HEK293 (cell line): Measurements from ENCODE around the gene CIAO1.

ENCODE experiments used
- CTCF ChIA-PET: fragments of 350-600 bp; formaldehyde crosslinking; extraction: SDS; loops from one replicate; lab custom pipeline; 2021; ENCODE audit warnings: antibody characterized with exemption; lab: Yijun Ruan, JAX
- POLR2A ChIA-PET: fragments of 300-600 bp; formaldehyde crosslinking; extraction: SDS; loops from one replicate; lab custom pipeline; 2020; ENCODE audit warnings: antibody characterized with exemption, inconsistent platforms; lab: Yijun Ruan, JAX
- H3K27ac ChIP-seq: fragments of 200-500 bp; sonication (Bioruptor generic); 2 replicates; pipeline ENCODE4 v1.5.1; 2014; ENCODE audit warnings: low read depth, low read length, control low read depth, inconsistent platforms; ENCODE audit errors: extremely low read depth
- H3K36me3 ChIP-seq, 2 experiments: fragments of 200-500 bp in 1 of 2; sonication (Bioruptor generic) in 1 of 2; 1 replicate in 1 of 2; 2 replicates in 1 of 2; pipeline ENCODE4 v1.5.1; 2014 to 2017; ENCODE audit warnings: inconsistent platforms in 2 of 2, low read length in 2 of 2; ENCODE audit not compliant: control insufficient read depth in 2 of 2, insufficient read depth in 1 of 2
- H3K4me1 ChIP-seq: fragments of 200-500 bp; sonication (Bioruptor generic); 2 replicates; pipeline ENCODE4 v1.5.1; 2014; ENCODE audit warnings: mild to moderate bottlenecking, low read length, inconsistent platforms; ENCODE audit not compliant: control insufficient read depth, insufficient read depth
- H3K4me3 ChIP-seq: 2 replicates; pipeline ENCODE4 v1.5.1; 2011; ENCODE audit warnings: low read depth, mild to moderate bottlenecking, control low read depth, low read length, moderate library complexity
- H3K9me3 ChIP-seq: fragments of 200-500 bp; sonication (Bioruptor generic); 2 replicates; pipeline ENCODE4 v1.5.1; 2014; ENCODE audit warnings: low read depth, low read length, inconsistent platforms; ENCODE audit not compliant: control insufficient read depth, insufficient read depth
- GLI4 ChIP-seq: fragments of 450-650 bp; formaldehyde crosslinking; IDR thresholded peaks from 2 replicates; pipeline ENCODE4 v1.5.1; 2016; ENCODE audit warnings: missing biosample characterization, missing genetic modification characterization
- OSR2 ChIP-seq: fragments of 450-650 bp; formaldehyde crosslinking; IDR thresholded peaks from 2 replicates; pipeline ENCODE4 v1.5.1; 2016; ENCODE audit warnings: missing biosample characterization, missing genetic modification characterization
- PBX3 ChIP-seq: sonication (generic); formaldehyde crosslinking; IDR thresholded peaks from 2 replicates; pipeline ENCODE4 v1.8.1; 2022; ENCODE audit warnings: mild to moderate bottlenecking, moderate library complexity, missing genetic modification reagents
- SP2 ChIP-seq: fragments of 450-650 bp; formaldehyde crosslinking; IDR thresholded peaks from 2 replicates; pipeline ENCODE4 v1.5.1; 2016; ENCODE audit warnings: missing biosample characterization, missing genetic modification characterization
- TRIM28 ChIP-seq: IDR thresholded peaks from 2 replicates; pipeline ENCODE4 v1.6.1; 2011; ENCODE audit warnings: low read length, control low read depth, borderline replicate concordance
- ZBTB17 ChIP-seq: fragments of 450-650 bp; formaldehyde crosslinking; IDR thresholded peaks from 2 replicates; pipeline ENCODE4 v1.5.1; 2016; ENCODE audit warnings: missing biosample characterization, missing genetic modification characterization
- ZBTB20 ChIP-seq: fragments of 450-650 bp; formaldehyde crosslinking; IDR thresholded peaks from 2 replicates; pipeline ENCODE4 v1.5.1; 2016; ENCODE audit warnings: missing biosample characterization, missing genetic modification characterization
- ZBTB48 ChIP-seq: fragments of 450-650 bp; formaldehyde crosslinking; IDR thresholded peaks from 2 replicates; pipeline ENCODE4 v1.5.1; 2016; ENCODE audit warnings: missing biosample characterization, missing genetic modification characterization
- ZFP41 ChIP-seq: fragments of 450-650 bp; formaldehyde crosslinking; IDR thresholded peaks from 2 replicates; pipeline ENCODE4 v1.5.1; 2016; ENCODE audit warnings: missing biosample characterization, missing genetic modification characterization, borderline replicate concordance
- ZNF155 ChIP-seq: fragments of 450-650 bp; formaldehyde crosslinking; IDR thresholded peaks from 2 replicates; pipeline ENCODE4 v1.5.1; 2016; ENCODE audit warnings: missing biosample characterization, missing genetic modification characterization
- ZNF324 ChIP-seq: fragments of 450-650 bp; formaldehyde crosslinking; IDR thresholded peaks from 2 replicates; pipeline ENCODE4 v1.5.1; 2016; ENCODE audit warnings: missing biosample characterization, missing genetic modification characterization
- ZNF354C ChIP-seq: fragments of 450-650 bp; formaldehyde crosslinking; IDR thresholded peaks from 2 replicates; pipeline ENCODE4 v1.5.1; 2016; ENCODE audit warnings: missing biosample characterization, missing genetic modification characterization, low read depth, borderline replicate concordance
- ZNF398 ChIP-seq: fragments of 450-650 bp; formaldehyde crosslinking; IDR thresholded peaks from 2 replicates; pipeline ENCODE4 v1.5.1; 2017; ENCODE audit warnings: missing biosample characterization, missing genetic modification characterization
- ZNF513 ChIP-seq: fragments of 450-650 bp; IDR thresholded peaks from 2 replicates; pipeline ENCODE4 v1.5.1; 2018; ENCODE audit warnings: missing biosample characterization, missing genetic modification characterization
- ZNF521 ChIP-seq: fragments of 450-650 bp; formaldehyde crosslinking; IDR thresholded peaks from 2 replicates; pipeline ENCODE4 v1.5.1; 2017; ENCODE audit warnings: missing biosample characterization, mild to moderate bottlenecking, missing genetic modification characterization
- ZNF529 ChIP-seq: fragments of 450-650 bp; formaldehyde crosslinking; IDR thresholded peaks from 2 replicates; pipeline ENCODE4 v1.5.1; 2017; ENCODE audit warnings: missing genetic modification characterization, missing biosample characterization; ENCODE audit not compliant: insufficient replicate concordance
- ZNF571 ChIP-seq: fragments of 450-650 bp; formaldehyde crosslinking; IDR thresholded peaks from 2 replicates; pipeline ENCODE4 v1.5.0; 2017; ENCODE audit warnings: missing biosample characterization, missing genetic modification characterization
- ZNF596 ChIP-seq: fragments of 450-650 bp; IDR thresholded peaks from 2 replicates; pipeline ENCODE4 v1.5.0; 2018; ENCODE audit warnings: missing biosample characterization, mild to moderate bottlenecking, missing genetic modification characterization, moderate library complexity
- ZNF626 ChIP-seq: fragments of 450-650 bp; sonication (Bioruptor Pico); formaldehyde crosslinking; IDR thresholded peaks from 2 replicates; pipeline ENCODE4 v1.5.1; 2018; ENCODE audit warnings: missing biosample characterization, missing genetic modification characterization, inconsistent platforms
- ZNF747 ChIP-seq: fragments of 450-650 bp; formaldehyde crosslinking; IDR thresholded peaks from 2 replicates; pipeline ENCODE4 v1.5.1; 2016; ENCODE audit warnings: missing biosample characterization, missing genetic modification characterization
- ZNF76 ChIP-seq: fragments of 450-650 bp; formaldehyde crosslinking; IDR thresholded peaks from 2 replicates; pipeline ENCODE4; 2016; ENCODE audit warnings: low read depth, missing biosample characterization, missing genetic modification characterization, borderline replicate concordance
- ZSCAN18 ChIP-seq: fragments of 450-650 bp; formaldehyde crosslinking; IDR thresholded peaks from 2 replicates; pipeline ENCODE4 v1.5.1; 2016; ENCODE audit warnings: missing biosample characterization, missing genetic modification characterization

Gene CIAO1

GRCh38 chr2:96251721-96252292 lies 14.2 kb upstream of the CIAO1 start (continued):
- TF ChIP-seq PBX3 (CRISPR knock-in tag), result no peak
- no peak for TF ChIP-seq ZNF354C
- TF ChIP-seq ZNF398 (tag by site-specific recombination), result no peak
- no peak for TF ChIP-seq OSR2 (tag by site-specific recombination)
- TF ChIP-seq TRIM28, result no peak
- no peak for TF ChIP-seq SP2 (tag by site-specific recombination)
- no peak for TF ChIP-seq ZBTB48 (tag by site-specific recombination)
- TF ChIP-seq ZBTB17, result peak; percentile 65
- peak; percentile 37; the same call in 1 of the 2 replicates for TF ChIP-seq ZNF513
- TF ChIP-seq, all 188 proteins: peak for 4

- Histone ChIP-seq H3K9me3 (no peaks in the 10 kb centered on the region), H3K36me3 (peaks cover 13 to 50% of the 10 kb centered on the region in 2 experiments; a peak in 2 of 3 replicates), H3K4me1 (no peaks in the 10 kb centered on the region), H3K27ac (no peak overlapping the region), H3K4me3 (no peak overlapping the region)
- ChIA-PET CTCF (no interaction called here), POLR2A (no interaction called here)
- TF ChIP-seq ZNF529, result no peak
- TF ChIP-seq ZNF596, result no peak
- no peak for TF ChIP-seq ZFP41 (tag by site-specific recombination)
- no peak for TF ChIP-seq ZNF324 (tag by site-specific recombination)
- no peak for TF ChIP-seq GLI4 (tag by site-specific recombination)
- TF ChIP-seq ZSCAN18, result no peak
These were observed 13.5 kb upstream of the CIAO1 start for GRCh38 chr2:96252526-96252925.

GRCh38 chr2:96253006-96253405 lies 13.0 kb upstream of the CIAO1 start:
- no peak overlapping the region for H3K27ac ChIP-seq
- peaks cover 13 to 52% of the 10 kb centered on the region in 2 experiments; a peak in 2 of 3 replicates for H3K36me3 ChIP-seq
- CTCF ChIA-PET, result interaction anchor here (1.4 kb wide), 1 partner anchor 114 kb away, joined by 4 read pairs; the partner anchor contains the start of gene ASTL
- H3K4me3 ChIP-seq, result no peak overlapping the region
- H3K4me1 ChIP-seq, result no peaks in the 10 kb centered on the region
- TF ChIP-seq ZNF155 (tag by site-specific recombination) (no peak), ZNF571 (no peak), ZNF626 (no peak), ZNF521 (tag by site-specific recombination) (no peak), ZNF747 (tag by site-specific recombination) (no peak), ZBTB20 (tag by site-specific recombination) (no peak), ZNF76 (tag by site-specific recombination) (no peak)
- TF ChIP-seq, all 188 proteins: peak for 0
- POLR2A ChIA-PET, result no interaction called here
- H3K9me3 ChIP-seq, result no peaks in the 10 kb centered on the region
